Spinal cord (tissue), 10 donors: ENCODE results near the gene CNTF. TPM values are rescaled to one million over a fixed set of nuclear protein-coding genes. Genes with fewer than 3 reads are reported as not detected.

ENCODE experiments used
- DNase-seq, 6 donors: peaks; one replicate each; pipeline versions ENCODE4 v3.0.0 to v3.0.0-alpha.2; 2013 to 2015; ENCODE audit warnings: low spot score in 6 of 6, low read depth in 4 of 6
- H3K27ac ChIP-seq: one replicate; pipeline ENCODE4 v1.5.1; 2013; ENCODE audit warnings: low read depth, low read length, control low read depth
- H3K27me3 ChIP-seq: one replicate; pipeline ENCODE4 v1.6.1; 2013; ENCODE audit warnings: low read length; ENCODE audit not compliant: control insufficient read depth, insufficient read depth
- H3K36me3 ChIP-seq: one replicate; pipeline ENCODE4 v1.6.1; 2013; ENCODE audit warnings: low read length; ENCODE audit not compliant: control insufficient read depth, insufficient read depth
- H3K4me1 ChIP-seq: one replicate; pipeline ENCODE4 v1.6.1; 2013; ENCODE audit warnings: low read length; ENCODE audit not compliant: control insufficient read depth, insufficient read depth
- H3K4me3 ChIP-seq: one replicate; pipeline ENCODE4 v1.5.1; 2013; ENCODE audit warnings: low read depth, low read length, control low read depth
- H3K9me3 ChIP-seq: one replicate; pipeline ENCODE4 v1.6.1; 2013; ENCODE audit warnings: low read length; ENCODE audit not compliant: control insufficient read depth, insufficient read depth
- WGBS: methylation state at CpG from one replicate; pipeline ENCODE4 v1.1.5; 2013; ENCODE audit warnings: missing lambda C conversion rate; ENCODE audit not compliant: insufficient coverage; 5-methylcytosine and 5-hydroxymethylcytosine counted together
- polyA plus RNA-seq, 2 donors: library from polyadenylated mRNA; unstranded; fragments of 120-200 nt; gene quantifications; one replicate each; pipeline ENCODE4 v1.2.1, GENCODE V29; 2013; ENCODE audit not compliant: insufficient read length in 2 of 2
- total RNA-seq, 2 donors: library from RNA; depleted of rRNA in 1 of 2; stranded (reverse); fragments of 120-200 nt in 1 of 2; fragments of >200 nt in 1 of 2; gene quantifications; one replicate each; pipeline versions ENCODE4 v1.2.3 to v1.2.4, GENCODE V29; 2013 to 2014
- donor health status: healthy.

Gene CNTF
- total and polyA plus RNA-seq, 4 donors = 0.98 to 11.9 (median 1.6) TPM

- no peak for DNase-seq
- Histone ChIP-seq H3K27me3 (no peaks in the 10 kb centered on the region), H3K4me1 (no peaks in the 10 kb centered on the region), H3K4me3 (no peak overlapping the region), H3K36me3 (peaks cover 18% of the 10 kb centered on the region), H3K27ac (no peak overlapping the region), H3K9me3 (no peaks in the 10 kb centered on the region)
- WGBS = 100% methylated on average over 1 of the region's 4 CpGs
Measured at GRCh38 chr11:58625086-58625485, 2.6 kb downstream of the CNTF start.

- no peaks in the 10 kb centered on the region for H3K27me3 ChIP-seq
- H3K9me3 ChIP-seq = no peaks in the 10 kb centered on the region
- H3K4me3 ChIP-seq = no peak overlapping the region
- no peak for DNase-seq
- peaks cover 18% of the 10 kb centered on the region for H3K36me3 ChIP-seq
- H3K27ac ChIP-seq = no peak overlapping the region
- no CpG with 5 or more reads among the region's 4 CpGs for WGBS
- H3K4me1 ChIP-seq = no peaks in the 10 kb centered on the region
Measured at GRCh38 chr11:58625826-58626460, 3.5 kb downstream of the CNTF start.

- Histone ChIP-seq H3K4me3 (no peak overlapping the region), H3K27ac (no peak overlapping the region), H3K9me3 (no peaks in the 10 kb centered on the region), H3K4me1 (no peaks in the 10 kb centered on the region), H3K36me3 (peaks cover 18% of the 10 kb centered on the region), H3K27me3 (no peaks in the 10 kb centered on the region)
- DNase-seq = no peak
- 86% methylated on average over 1 of the region's 4 CpGs for WGBS
Measured at GRCh38 chr11:58626934-58627483, 4.5 kb downstream of the CNTF start.

- peak in 3 of 6 donors; percentile 7 to 57 (median 18) for DNase-seq
- Histone ChIP-seq H3K27me3 (no peaks in the 10 kb centered on the region), H3K9me3 (no peaks in the 10 kb centered on the region), H3K4me3 (no peak overlapping the region), H3K27ac (no peak overlapping the region), H3K4me1 (no peaks in the 10 kb centered on the region), H3K36me3 (peaks cover 13% of the 10 kb centered on the region)
- WGBS = no CpG with 5 or more reads among the region's 3 CpGs
Measured at GRCh38 chr11:58628446-58628845, 6.0 kb downstream of the CNTF start.

- no peak overlapping the region for H3K27ac ChIP-seq
Measured at GRCh38 chr11:58629857-58630256, 7.4 kb downstream of the CNTF start.

GRCh38 chr11:58631378-58631777 is 8.9 kb downstream of the CNTF start:
- H3K27ac ChIP-seq = no peak overlapping the region
- WGBS = 65% methylated on average over 2 of the region's 3 CpGs
- H3K36me3 ChIP-seq = no peaks in the 10 kb centered on the region
- H3K4me1 ChIP-seq = no peaks in the 10 kb centered on the region
- DNase-seq = no peak
- no peaks in the 10 kb centered on the region for H3K27me3 ChIP-seq
- H3K9me3 ChIP-seq = no peaks in the 10 kb centered on the region
- no peak overlapping the region for H3K4me3 ChIP-seq

More at GRCh38 chr11:58629857-58630256, 7.4 kb downstream of the CNTF start:
- Histone ChIP-seq H3K4me1 (no peaks in the 10 kb centered on the region), H3K27me3 (no peaks in the 10 kb centered on the region), H3K9me3 (no peaks in the 10 kb centered on the region), H3K36me3 (peaks cover 3% of the 10 kb centered on the region), H3K4me3 (no peak overlapping the region)
- 30% methylated on average over 2 of the region's 2 CpGs for WGBS
- peak in 1 of 6 donors; percentile 26 for DNase-seq

- Histone ChIP-seq H3K27ac (no peak overlapping the region), H3K36me3 (no peaks in the 10 kb centered on the region), H3K9me3 (no peaks in the 10 kb centered on the region), H3K4me3 (no peak overlapping the region), H3K4me1 (no peaks in the 10 kb centered on the region), H3K27me3 (no peaks in the 10 kb centered on the region)
- no peak for DNase-seq
- WGBS = 91% methylated on average over 1 of the region's 1 CpG
Measured at GRCh38 chr11:58632510-58632909, 10.0 kb downstream of the CNTF start.

- peaks cover 6% of the 10 kb centered on the region for H3K4me1 ChIP-seq
- WGBS = 78% methylated on average over 3 of the region's 3 CpGs
Measured at GRCh38 chr11:58636587-58636986, 14.1 kb downstream of the CNTF start.

GRCh38 chr11:58637371-58637770 is 14.9 kb downstream of the CNTF start:
- Histone ChIP-seq H3K9me3 (no peaks in the 10 kb centered on the region), H3K4me3 (no peak overlapping the region), H3K27ac (no peak overlapping the region), H3K4me1 (peaks cover 6% of the 10 kb centered on the region), H3K27me3 (no peaks in the 10 kb centered on the region), H3K36me3 (no peaks in the 10 kb centered on the region)
- WGBS = 80% methylated on average over 1 of the region's 2 CpGs
- DNase-seq = no peak

More at GRCh38 chr11:58636587-58636986, 14.1 kb downstream of the CNTF start:
- Histone ChIP-seq H3K4me3 (no peak overlapping the region), H3K27ac (no peak overlapping the region), H3K27me3 (no peaks in the 10 kb centered on the region), H3K36me3 (no peaks in the 10 kb centered on the region), H3K9me3 (no peaks in the 10 kb centered on the region)
- no peak for DNase-seq

GRCh38 chr11:58639103-58639502 is 16.6 kb downstream of the CNTF start:
- Histone ChIP-seq H3K27ac (no peak overlapping the region), H3K36me3 (no peaks in the 10 kb centered on the region), H3K4me3 (no peak overlapping the region), H3K9me3 (no peaks in the 10 kb centered on the region), H3K4me1 (peaks cover 6% of the 10 kb centered on the region), H3K27me3 (no peaks in the 10 kb centered on the region)
- DNase-seq = no peak
- WGBS = 83% methylated on average over 6 of the region's 6 CpGs
